Measurements from ENCODE around the gene OSBPL5. TPM values are rescaled to one million over a fixed set of nuclear protein-coding genes. Genes with fewer than 3 reads are reported as not detected.

OSBPL5 gene
- total and polyA plus RNA-seq, 9 of the 15 experiments (the other 6 are each of a cell fraction or from before 2014, with no cell fraction given) = 0.06 to 14.8 (median 3.2) TPM

DNA sequence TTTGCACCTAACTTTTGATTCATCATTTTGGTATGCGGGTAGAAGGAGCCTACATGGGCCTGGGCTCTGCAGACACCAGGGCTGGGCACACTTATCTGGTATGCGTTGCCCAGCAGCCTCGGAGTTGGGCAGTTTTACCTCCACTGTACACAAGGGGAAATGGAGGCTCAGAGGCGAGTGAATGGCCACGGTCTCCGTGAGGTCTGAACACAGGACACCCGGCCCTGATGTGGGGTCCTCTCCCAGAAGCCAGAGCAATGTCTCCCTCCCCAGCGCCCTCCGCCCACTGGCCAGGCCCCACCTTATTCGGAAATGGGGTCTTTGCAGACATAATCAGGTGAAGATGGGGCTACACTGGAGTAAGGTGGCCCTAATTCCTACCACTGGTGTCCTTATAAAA is 43.7 kb downstream of the OSBPL5 start (continued):
- TF ChIP-seq, protein P1, sequence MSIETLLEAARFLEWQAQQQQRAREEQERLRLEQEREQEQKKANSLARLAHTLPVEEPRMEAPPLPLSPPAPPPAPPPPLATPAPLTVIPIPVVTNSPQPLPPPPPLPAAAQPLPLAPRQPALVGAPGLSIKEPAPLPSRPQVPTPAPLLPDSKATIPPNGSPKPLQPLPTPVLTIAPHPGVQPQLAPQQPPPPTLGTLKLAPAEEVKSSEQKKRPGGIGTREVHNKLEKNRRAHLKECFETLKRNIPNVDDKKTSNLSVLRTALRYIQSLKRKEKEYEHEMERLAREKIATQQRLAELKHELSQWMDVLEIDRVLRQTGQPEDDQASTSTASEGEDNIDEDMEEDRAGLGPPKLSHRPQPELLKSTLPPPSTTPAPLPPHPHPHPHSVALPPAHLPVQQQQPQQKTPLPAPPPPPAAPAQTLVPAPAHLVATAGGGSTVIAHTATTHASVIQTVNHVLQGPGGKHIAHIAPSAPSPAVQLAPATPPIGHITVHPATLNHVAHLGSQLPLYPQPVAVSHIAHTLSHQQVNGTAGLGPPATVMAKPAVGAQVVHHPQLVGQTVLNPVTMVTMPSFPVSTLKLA (conservative IDR thresholded peaks at IDR 0.05) = no peak
- TF ChIP-seq ZNF24 (IDR thresholded peaks at IDR 0.05) = no peak
- TF ChIP-seq MYBL2 (IDR thresholded peaks at IDR 0.05; ENCODE audit: low read depth) = no peak
- no peak for TF ChIP-seq MYBL2 (CRISPR knock-in tag; IDR thresholded peaks at IDR 0.05; ENCODE audit: borderline replicate concordance)
- no peak for TF ChIP-seq TEAD4 (IDR thresholded peaks at IDR 0.05; ENCODE audit: low read length)
- TF ChIP-seq TEAD4 (CRISPR knock-in tag; IDR thresholded peaks at IDR 0.05; ENCODE audit: borderline replicate concordance) = no peak

DNA sequence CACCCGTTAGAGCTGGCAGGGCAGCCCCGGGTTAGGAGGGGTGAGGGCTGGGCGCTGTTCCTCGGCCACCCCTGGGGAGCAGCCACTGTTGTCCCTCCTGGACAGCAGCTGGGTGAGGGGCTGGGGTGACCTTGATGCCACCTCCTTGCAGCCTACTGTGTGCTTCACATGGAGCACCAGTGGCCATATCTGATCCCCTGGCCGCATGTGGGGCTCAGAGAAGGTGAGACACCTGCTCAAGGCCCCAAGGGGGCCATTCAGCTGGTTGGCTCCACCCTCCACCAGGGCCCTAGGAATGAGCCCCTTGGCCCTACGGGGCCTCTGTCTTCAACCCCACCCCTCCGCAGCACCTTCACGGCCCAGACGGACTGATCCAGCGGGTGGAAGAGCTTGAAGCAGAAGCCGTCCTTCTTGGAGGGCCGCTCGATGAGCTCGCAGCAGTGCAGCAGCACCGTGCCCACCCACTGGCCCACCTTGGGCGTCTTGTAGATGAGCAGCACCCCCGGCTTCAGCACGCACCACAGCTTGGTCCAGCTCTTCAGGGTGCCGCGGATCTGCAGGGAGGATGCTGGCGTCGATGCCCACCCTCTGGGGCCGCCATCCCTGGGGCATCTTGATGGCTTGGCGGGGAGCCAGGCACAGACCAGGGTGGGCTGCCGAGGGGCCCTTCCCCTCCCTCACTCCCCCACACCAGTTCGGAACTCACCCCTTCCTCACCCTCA is 44.9 kb downstream of the OSBPL5 start:
- H3K4me3 ChIP-seq = no peak overlapping the region
- H3K9me1 ChIP-seq (ENCODE audit: control insufficient read depth, insufficient read depth, low read length) = no peaks in the 10 kb centered on the region
- H3K36me3 ChIP-seq (ENCODE audit: control insufficient read depth, insufficient read depth, low read length) = peaks cover 16% of the 10 kb centered on the region; the same call in 1 of the 3 replicates
- no peak overlapping the region for H2AFZ ChIP-seq (ENCODE audit: low read depth, low read length)
- no TSS peak for BruUV-seq (replicated peaks)
- ChIA-PET POLR2A (interaction anchor here (0.7 to 1.2 kb wide), 2 partner anchors 10 to 85 kb away, joined by 3 to 5 read pairs; no protein-coding TSS in a partner anchor), CTCF (ENCODE audit: low intra/inter-chr PET ratio) (no interaction called here)
- 87% methylated on average over 19 of the region's 26 CpGs for WGBS (ENCODE audit: insufficient coverage, low coverage, missing lambda C conversion rate)
- ATAC-seq (no peak), FAIRE-seq (no peak), DNase-seq (ENCODE audit: extremely low read depth in 1 of 4, low spot score in 3 of 4) (no peak)
- TF ChIP-seq POLR2G (IDR thresholded peaks at IDR 0.05; ENCODE audit: low read depth, low read length) (peak; percentile 47), ETV1 (tag; conservative IDR thresholded peaks at IDR 0.05; ENCODE audit: low read depth) (no peak), NFIC (IDR thresholded peaks at IDR 0.05) (peak; percentile 58)
- TF ChIP-seq, protein P2, sequence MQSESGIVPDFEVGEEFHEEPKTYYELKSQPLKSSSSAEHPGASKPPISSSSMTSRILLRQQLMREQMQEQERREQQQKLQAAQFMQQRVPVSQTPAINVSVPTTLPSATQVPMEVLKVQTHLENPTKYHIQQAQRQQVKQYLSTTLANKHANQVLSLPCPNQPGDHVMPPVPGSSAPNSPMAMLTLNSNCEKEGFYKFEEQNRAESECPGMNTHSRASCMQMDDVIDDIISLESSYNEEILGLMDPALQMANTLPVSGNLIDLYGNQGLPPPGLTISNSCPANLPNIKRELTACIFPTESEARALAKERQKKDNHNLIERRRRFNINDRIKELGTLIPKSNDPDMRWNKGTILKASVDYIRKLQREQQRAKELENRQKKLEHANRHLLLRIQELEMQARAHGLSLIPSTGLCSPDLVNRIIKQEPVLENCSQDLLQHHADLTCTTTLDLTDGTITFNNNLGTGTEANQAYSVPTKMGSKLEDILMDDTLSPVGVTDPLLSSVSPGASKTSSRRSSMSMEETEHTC (IDR thresholded peaks at IDR 0.05) = no peak
- no peaks in the 10 kb centered on the region for H3K27me3 ChIP-seq (ENCODE audit: control insufficient read depth in 2 of 2, insufficient read depth in 2 of 2, low read length in 2 of 2)
- in situ Hi-C loops (cut with MboI) = no loop called here
- no peak overlapping the region for H3K4me2 ChIP-seq (ENCODE audit: insufficient read depth, low read length)
- no peaks in the 10 kb centered on the region for H4K20me1 ChIP-seq (replicated peaks; ENCODE audit: control insufficient read depth, insufficient read depth, low read length)
- H3K9me3 ChIP-seq (replicated peaks; ENCODE audit: control insufficient read depth, insufficient read depth, low read depth, low read length) = no peaks in the 10 kb centered on the region
- intact Hi-C loops (cut with micrococcal nuclease) = no loop called here
- no peaks in the 10 kb centered on the region for H3K79me2 ChIP-seq (ENCODE audit: control insufficient read depth, insufficient read depth, low read length)
- peaks cover 0 to 23% of the 10 kb centered on the region in 2 experiments; a peak in 1 of 5 replicates for H3K4me1 ChIP-seq (replicated peaks in 1 of 2; ENCODE audit: control insufficient read depth in 2 of 2, insufficient read depth in 2 of 2, low read length in 2 of 2)
- H3K9ac ChIP-seq (ENCODE audit: insufficient read depth in 1 of 2, low read depth in 2 of 2, low read length in 2 of 2) = no peak overlapping the region
- H3K27ac ChIP-seq (ENCODE audit: extremely low read depth, low read depth, low read length) = no peak overlapping the region
